Upper lobe of left lung (tissue), 6 donors: ENCODE results near the gene DEFB123. TPM values are rescaled to one million over a fixed set of nuclear protein-coding genes. Genes with fewer than 3 reads are reported as not detected.

Source experiments
- ATAC-seq, 2 donors: fragments of 200-7000 bp; cut with Tn5 transposase; one replicate each; pipeline ENCODE4 v1.9.1; 2022; ENCODE audit warnings: mild to moderate bottlenecking in 2 of 2, moderate library complexity in 2 of 2; ENCODE audit not compliant: low FRiP score in 2 of 2
- DNase-seq, 2 donors: peaks; one replicate each; pipeline ENCODE4 v3.0.0-alpha.2; 2019 to 2020
- H3K27ac ChIP-seq, 4 donors: fragments of 200-600 bp; sonication (generic); one replicate each; pipeline ENCODE4 v1.5.1; 2016 to 2019
- H3K27me3 ChIP-seq, 4 donors: fragments of 200-600 bp; sonication (generic); one replicate each; pipeline ENCODE4 v1.5.1; 2017 to 2019
- H3K36me3 ChIP-seq, 4 donors: fragments of 200-600 bp; sonication (generic); one replicate each; pipeline ENCODE4 v1.5.1; 2016 to 2019
- H3K4me1 ChIP-seq, 4 donors: fragments of 200-600 bp; sonication (generic); one replicate each; pipeline ENCODE4 v1.5.1; 2018 to 2019
- H3K4me3 ChIP-seq, 4 donors: fragments of 200-600 bp; sonication (generic); one replicate each; pipeline ENCODE4 v1.5.1; 2017 to 2019; ENCODE audit warnings: mild to moderate bottlenecking in 2 of 4, moderate library complexity in 1 of 4
- H3K9me3 ChIP-seq, 4 donors: fragments of 200-600 bp; sonication (generic); one replicate each; pipeline ENCODE4 v1.5.1; 2018 to 2019
- EP300 ChIP-seq, 4 donors: sonication (generic); formaldehyde crosslinking; IDR thresholded peaks; one replicate each; pipeline ENCODE4 v1.5.1; 2017; ENCODE audit warnings: antibody characterized with exemption in 4 of 4, control low read depth in 2 of 4
- POLR2A ChIP-seq, 4 donors: fragments of 450-650 bp; IDR thresholded peaks; one replicate each; pipeline ENCODE4 v1.5.1; 2016 to 2017; ENCODE audit warnings: antibody characterized with exemption in 4 of 4, mild to moderate bottlenecking in 2 of 4
- POLR2AphosphoS5 ChIP-seq, 2 donors: sonication (generic); formaldehyde crosslinking; IDR thresholded peaks; one replicate each; pipeline ENCODE4 v1.5.1; 2017; ENCODE audit warnings: antibody characterized with exemption in 2 of 2
- WGBS, 2 donors: methylation state at CpG; one replicate each; pipeline ENCODE4 v1.1.5; 2017 to 2018; 5-methylcytosine and 5-hydroxymethylcytosine counted together
- total RNA-seq, 6 donors: library from RNA; depleted of rRNA in 4 of 6; stranded (reverse); fragments of >200 nt in 4 of 6; gene quantifications; one replicate each; pipeline versions ENCODE4 v1.1.0 to v1.2.1, GENCODE V29; 2016 to 2021
- TF ChIP-seq, protein P1 (sequence below), 6 experiments: fragments of 450-650 bp in 4 of 6; fragments of 200-600 bp in 2 of 6; sonication (generic) in 2 of 6; IDR thresholded peaks; one replicate each; pipeline ENCODE4 v1.5.1; 2016 to 2019; ENCODE audit warnings: antibody characterized with exemption in 6 of 6
- donor health status: DM: no; HTN: no; CAD: no; lungs with moderate emphysema.
- donor health status: DM: no; HTN: yes; CAD: no; lungs with severe emphysema.

The DEFB123 gene
- total RNA-seq, 6 donors from 2014 or later: not detected

DNA sequence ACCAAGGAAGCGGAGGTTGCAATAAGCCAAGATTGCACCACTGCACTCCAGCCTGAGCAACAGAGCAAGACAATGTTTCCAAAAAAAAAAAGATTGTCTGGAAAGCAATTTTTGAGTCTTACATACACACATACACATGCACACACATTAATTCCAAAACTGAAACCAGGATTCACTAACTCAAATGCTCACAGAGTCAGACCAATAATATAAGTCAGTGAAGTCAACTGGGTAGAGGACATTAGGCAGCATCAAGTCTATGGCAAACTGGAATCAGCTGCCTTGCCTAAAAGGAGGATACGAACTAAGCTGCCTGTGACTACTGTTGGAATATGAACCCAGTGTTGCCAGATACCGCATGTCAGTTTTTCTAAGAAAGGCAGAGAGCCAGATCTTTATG lies 50.3 kb downstream of the DEFB123 start:
- Histone ChIP-seq H3K27me3 (no peaks in the 10 kb centered on the region), H3K27ac (no peak overlapping the region), H3K36me3 (no peaks in the 10 kb centered on the region), H3K4me3 (no peak overlapping the region), H3K9me3 (no peaks in the 10 kb centered on the region), H3K4me1 (peaks cover 0 to 4% (median under 1%) of the 10 kb centered on the region in 4 donors)
- ATAC-seq (no peak), DNase-seq (no peak)
- TF ChIP-seq, protein P1, sequence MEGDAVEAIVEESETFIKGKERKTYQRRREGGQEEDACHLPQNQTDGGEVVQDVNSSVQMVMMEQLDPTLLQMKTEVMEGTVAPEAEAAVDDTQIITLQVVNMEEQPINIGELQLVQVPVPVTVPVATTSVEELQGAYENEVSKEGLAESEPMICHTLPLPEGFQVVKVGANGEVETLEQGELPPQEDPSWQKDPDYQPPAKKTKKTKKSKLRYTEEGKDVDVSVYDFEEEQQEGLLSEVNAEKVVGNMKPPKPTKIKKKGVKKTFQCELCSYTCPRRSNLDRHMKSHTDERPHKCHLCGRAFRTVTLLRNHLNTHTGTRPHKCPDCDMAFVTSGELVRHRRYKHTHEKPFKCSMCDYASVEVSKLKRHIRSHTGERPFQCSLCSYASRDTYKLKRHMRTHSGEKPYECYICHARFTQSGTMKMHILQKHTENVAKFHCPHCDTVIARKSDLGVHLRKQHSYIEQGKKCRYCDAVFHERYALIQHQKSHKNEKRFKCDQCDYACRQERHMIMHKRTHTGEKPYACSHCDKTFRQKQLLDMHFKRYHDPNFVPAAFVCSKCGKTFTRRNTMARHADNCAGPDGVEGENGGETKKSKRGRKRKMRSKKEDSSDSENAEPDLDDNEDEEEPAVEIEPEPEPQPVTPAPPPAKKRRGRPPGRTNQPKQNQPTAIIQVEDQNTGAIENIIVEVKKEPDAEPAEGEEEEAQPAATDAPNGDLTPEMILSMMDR (IDR thresholded peaks at IDR 0.05): no peak
- TF ChIP-seq EP300 (IDR thresholded peaks at IDR 0.05) (no peak), POLR2AphosphoS5 (IDR thresholded peaks at IDR 0.05) (no peak), POLR2A (IDR thresholded peaks at IDR 0.05) (no peak)
- WGBS, 2 donors: 89 to 93% methylated on average over 3 of the region's 3 CpGs

DNA sequence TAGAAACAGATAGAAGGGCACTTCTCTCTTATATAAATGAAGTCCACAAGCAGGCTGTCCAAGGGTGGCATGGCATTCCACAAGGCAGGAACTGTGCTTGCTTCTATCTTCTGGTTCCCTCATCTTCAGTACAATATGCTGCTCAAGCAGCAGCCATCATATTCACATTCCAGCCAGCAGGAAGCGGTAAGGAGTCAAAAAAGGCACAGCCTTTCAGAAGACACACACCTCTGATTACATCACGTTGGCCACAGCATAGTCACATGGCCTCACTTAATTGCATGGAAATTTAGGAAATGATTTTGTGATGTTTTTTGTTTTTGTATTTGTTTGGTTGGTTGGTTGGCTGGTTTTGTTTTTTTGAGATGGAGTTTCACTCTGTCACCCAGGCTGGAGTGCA lies 53.7 kb downstream of the DEFB123 start:
- Histone ChIP-seq H3K27me3 (no peaks in the 10 kb centered on the region), H3K9me3 (no peaks in the 10 kb centered on the region), H3K27ac (no peak overlapping the region), H3K4me3 (no peak overlapping the region), H3K4me1 (no peaks in the 10 kb centered on the region), H3K36me3 (no peaks in the 10 kb centered on the region)
- no peak for ATAC-seq
- 33 to 46% methylated on average over 2 of the region's 2 CpGs for WGBS, 2 donors
- DNase-seq: no peak
- TF ChIP-seq, protein P1 (IDR thresholded peaks at IDR 0.05): peak in 4 of 6 experiments; percentile 11 to 34 (median 19)
- TF ChIP-seq EP300 (IDR thresholded peaks at IDR 0.05): no peak
- no peak for TF ChIP-seq POLR2AphosphoS5 (IDR thresholded peaks at IDR 0.05)
- TF ChIP-seq POLR2A (IDR thresholded peaks at IDR 0.05): no peak

DNA sequence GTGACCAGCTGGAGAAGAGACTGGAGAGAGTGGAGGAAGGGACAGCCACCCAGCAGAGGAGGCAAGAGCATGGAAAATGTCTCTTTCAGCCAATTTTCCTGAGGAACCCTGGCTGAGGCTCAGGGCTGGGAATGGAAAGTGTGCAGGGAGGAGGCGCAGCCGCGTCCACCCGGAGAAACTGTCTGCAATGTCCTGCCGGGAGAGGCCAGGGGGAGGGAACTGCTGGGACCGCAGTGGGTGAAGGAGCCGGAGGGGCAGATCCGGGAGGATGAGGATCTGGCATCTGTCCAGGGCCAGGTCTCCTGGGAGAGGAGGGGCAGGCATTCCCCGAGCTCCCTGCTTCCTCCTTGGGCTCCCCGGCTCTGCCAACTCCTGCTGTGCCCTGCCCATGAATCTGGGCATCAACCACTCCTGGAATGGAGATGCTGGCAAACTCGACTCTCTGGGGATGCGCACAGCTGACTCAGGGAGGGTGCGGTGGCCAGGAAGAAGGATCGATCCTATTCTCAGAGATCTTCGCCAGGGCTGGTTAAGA lies 56.4 kb downstream of the DEFB123 start:
- peak in 1 of 2 donors; percentile 51 for TF ChIP-seq POLR2AphosphoS5 (IDR thresholded peaks at IDR 0.05)
- TF ChIP-seq, protein P1 (IDR thresholded peaks at IDR 0.05): no peak
- no peak for TF ChIP-seq POLR2A (IDR thresholded peaks at IDR 0.05)
- no peak for TF ChIP-seq EP300 (IDR thresholded peaks at IDR 0.05)
- Histone ChIP-seq H3K27me3 (no peaks in the 10 kb centered on the region), H3K9me3 (no peaks in the 10 kb centered on the region), H3K27ac (peak overlapping the region in 3 of 4 donors; percentile 53 to 67 (median 59)), H3K36me3 (no peaks in the 10 kb centered on the region), H3K4me3 (no peak overlapping the region), H3K4me1 (no peaks in the 10 kb centered on the region)
- DNase-seq (no peak), ATAC-seq (peak; percentile 73 to 84)
- WGBS, 2 donors: 21 to 49% methylated on average over 8 to 14 of the region's 15 CpGs

DNA sequence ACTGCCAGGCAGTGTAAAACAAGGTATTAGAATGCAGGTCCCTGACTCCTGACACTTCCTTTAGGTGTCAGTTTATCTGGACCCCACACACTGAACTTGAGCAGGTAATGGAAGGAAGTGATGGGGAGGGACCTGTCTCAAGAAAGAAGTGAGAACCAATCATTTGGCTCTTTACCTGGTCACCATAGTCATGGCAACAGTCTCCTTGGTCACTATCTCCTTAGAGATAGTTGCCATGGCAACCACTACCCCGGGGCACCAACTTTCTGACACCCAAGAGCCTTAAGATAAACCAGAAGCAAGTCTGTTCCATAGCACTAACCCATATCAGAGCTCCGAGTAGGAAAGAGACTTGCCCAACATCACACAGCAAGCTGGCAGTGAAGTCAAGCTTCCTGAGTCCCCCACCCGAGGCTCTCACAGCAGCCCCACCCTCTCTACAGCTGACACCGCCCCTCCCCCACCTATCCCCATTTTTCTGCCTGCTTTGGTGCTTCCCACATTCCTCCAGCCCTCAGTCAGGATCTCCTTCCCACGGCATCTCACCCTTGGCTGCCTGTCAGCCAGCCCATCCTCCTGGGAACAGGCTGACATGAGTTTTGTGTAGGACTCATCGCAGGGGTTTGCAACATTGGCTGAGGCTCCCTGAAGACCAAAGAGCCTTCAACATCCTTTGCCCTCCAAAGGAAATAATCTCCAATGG lies 57.6 kb downstream of the DEFB123 start:
- Histone ChIP-seq H3K27me3 (no peaks in the 10 kb centered on the region), H3K27ac (peak overlapping the region in 3 of 4 donors; percentile 53 to 67 (median 59)), H3K4me3 (no peak overlapping the region), H3K9me3 (no peaks in the 10 kb centered on the region), H3K36me3 (no peaks in the 10 kb centered on the region), H3K4me1 (peaks cover 0 to under 1% (median 0%) of the 10 kb centered on the region in 4 donors)
- no peak for ATAC-seq
- 27 to 31% methylated on average over 6 of the region's 6 CpGs for WGBS, 2 donors
- TF ChIP-seq POLR2AphosphoS5 (IDR thresholded peaks at IDR 0.05) (no peak), POLR2A (IDR thresholded peaks at IDR 0.05) (no peak), EP300 (IDR thresholded peaks at IDR 0.05) (no peak)
- TF ChIP-seq, protein P1 (IDR thresholded peaks at IDR 0.05): no peak
- no peak for DNase-seq

Other genes with a start within 250 kb of the DEFB123 start
- gene DEFB115, start 183.0 kb upstream of the DEFB123 start, total RNA-seq: not detected
- gene DEFB116, start 132.0 kb upstream of the DEFB123 start, total RNA-seq: not detected
- gene DEFB118, start 72.0 kb upstream of the DEFB123 start, total RNA-seq: not detected
- not detected for gene DEFB119, start 50.0 kb upstream of the DEFB123 start, total RNA-seq
- not detected for gene DEFB121, start 34.4 kb upstream of the DEFB123 start, total RNA-seq
- not detected for gene DEFB124, start 34.5 kb downstream of the DEFB123 start, total RNA-seq
- gene REM1, start 34.7 kb downstream of the DEFB123 start, total RNA-seq: 1 to 10 TPM in 5 of 6 donors, under 1 TPM in 1; 0.30 to 9.5 (median 2.2) TPM
- gene HM13, start 73.8 kb downstream of the DEFB123 start, total RNA-seq: 100 to 1,000 TPM in 2 of 6 donors, 10 to 100 TPM in 4; 58.7 to 186 (median 81.6) TPM
- 100 to 1,000 TPM; 226 to 911 (median 570) TPM for gene ID1, start 164.7 kb downstream of the DEFB123 start, total RNA-seq
- 10 to 100 TPM in 4 of 6 donors, 1 to 10 TPM in 2; 1.9 to 24.3 (median 13.5) TPM for gene COX4I2, start 197.3 kb downstream of the DEFB123 start, total RNA-seq